ENCODE results near the gene ASCC1. TPM values are rescaled to one million over a fixed set of nuclear protein-coding genes. Genes with fewer than 3 reads are reported as not detected.
A peak's percentile ranks its signal among the peaks of the same experiment; 100 is the strongest.

The ASCC1 gene
- total and polyA plus RNA-seq, 2 of the 13 experiments (the other 11 are each of a cell fraction or from before 2014, with no cell fraction given): 21.6 to 30.1 TPM

GRCh38 chr10:72097448-72098300 is 118.4 kb downstream of the ASCC1 start (continued):
- TF ChIP-seq BCL6 (CRISPR knock-in tag; IDR thresholded peaks at IDR 0.05): peak; percentile 46; the same call in 1 of the 2 replicates
- TF ChIP-seq ZBTB43 (CRISPR knock-in tag; conservative IDR thresholded peaks at IDR 0.05): peak; percentile 87
- TF ChIP-seq PRMT3 (CRISPR knock-in tag; IDR thresholded peaks at IDR 0.05; ENCODE audit: borderline replicate concordance, low read depth): no peak
- no peak for TF ChIP-seq ZNF225 (CRISPR knock-in tag; IDR thresholded peaks at IDR 0.05)
- no peak; the same call in 1 of the 2 replicates for TF ChIP-seq FOXK1 (CRISPR knock-in tag; IDR thresholded peaks at IDR 0.05; ENCODE audit: borderline replicate concordance, low read depth)
- TF ChIP-seq FOXA3 (CRISPR knock-in tag; IDR thresholded peaks at IDR 0.05): peak; percentile 81
- TF ChIP-seq ZNF563 (CRISPR knock-in tag; IDR thresholded peaks at IDR 0.05): no peak
- TF ChIP-seq ZBTB21 (CRISPR knock-in tag; IDR thresholded peaks at IDR 0.05): peak; percentile 97
- no peak for TF ChIP-seq CENPX (CRISPR knock-in tag; IDR thresholded peaks at IDR 0.05)
- no peak for TF ChIP-seq REL (CRISPR knock-in tag; conservative IDR thresholded peaks at IDR 0.05)
- TF ChIP-seq SP4 (CRISPR knock-in tag; IDR thresholded peaks at IDR 0.05): no peak
- TF ChIP-seq THAP11 (CRISPR knock-in tag; IDR thresholded peaks at IDR 0.05): no peak
- TF ChIP-seq NCOA5 (CRISPR knock-in tag; IDR thresholded peaks at IDR 0.05): no peak
- TF ChIP-seq KDM4B (CRISPR knock-in tag; IDR thresholded peaks at IDR 0.05): no peak
- TF ChIP-seq ZNF431 (CRISPR knock-in tag; IDR thresholded peaks at IDR 0.05; ENCODE audit: borderline replicate concordance, low read depth): no peak
- no peak for TF ChIP-seq TEF (CRISPR knock-in tag; IDR thresholded peaks at IDR 0.05)
- TF ChIP-seq ZNF30 (CRISPR knock-in tag; IDR thresholded peaks at IDR 0.05): no peak
- no peak for TF ChIP-seq ZNF543 (CRISPR knock-in tag; IDR thresholded peaks at IDR 0.05)
- TF ChIP-seq EHMT2 (IDR thresholded peaks at IDR 0.05; ENCODE audit: borderline replicate concordance, low read depth, low read length): no peak
- no peak for TF ChIP-seq ZNF317 (CRISPR knock-in tag; IDR thresholded peaks at IDR 0.05)
- no peak; the same call in 1 of the 2 replicates for TF ChIP-seq GFI1 (CRISPR knock-in tag; IDR thresholded peaks at IDR 0.05; ENCODE audit: borderline replicate concordance)
- TF ChIP-seq HNF1A (IDR thresholded peaks at IDR 0.05; ENCODE audit: low read depth): no peak; the same call in 1 of the 2 replicates
- no peak; the same call in 1 of the 2 replicates for TF ChIP-seq HNF1A (CRISPR knock-in tag; IDR thresholded peaks at IDR 0.05; ENCODE audit: borderline replicate concordance)

Data from HepG2 (cell line).